ENCODE results near the gene GPR141.

Gene GPR141, protein sequence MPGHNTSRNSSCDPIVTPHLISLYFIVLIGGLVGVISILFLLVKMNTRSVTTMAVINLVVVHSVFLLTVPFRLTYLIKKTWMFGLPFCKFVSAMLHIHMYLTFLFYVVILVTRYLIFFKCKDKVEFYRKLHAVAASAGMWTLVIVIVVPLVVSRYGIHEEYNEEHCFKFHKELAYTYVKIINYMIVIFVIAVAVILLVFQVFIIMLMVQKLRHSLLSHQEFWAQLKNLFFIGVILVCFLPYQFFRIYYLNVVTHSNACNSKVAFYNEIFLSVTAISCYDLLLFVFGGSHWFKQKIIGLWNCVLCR

DNA sequence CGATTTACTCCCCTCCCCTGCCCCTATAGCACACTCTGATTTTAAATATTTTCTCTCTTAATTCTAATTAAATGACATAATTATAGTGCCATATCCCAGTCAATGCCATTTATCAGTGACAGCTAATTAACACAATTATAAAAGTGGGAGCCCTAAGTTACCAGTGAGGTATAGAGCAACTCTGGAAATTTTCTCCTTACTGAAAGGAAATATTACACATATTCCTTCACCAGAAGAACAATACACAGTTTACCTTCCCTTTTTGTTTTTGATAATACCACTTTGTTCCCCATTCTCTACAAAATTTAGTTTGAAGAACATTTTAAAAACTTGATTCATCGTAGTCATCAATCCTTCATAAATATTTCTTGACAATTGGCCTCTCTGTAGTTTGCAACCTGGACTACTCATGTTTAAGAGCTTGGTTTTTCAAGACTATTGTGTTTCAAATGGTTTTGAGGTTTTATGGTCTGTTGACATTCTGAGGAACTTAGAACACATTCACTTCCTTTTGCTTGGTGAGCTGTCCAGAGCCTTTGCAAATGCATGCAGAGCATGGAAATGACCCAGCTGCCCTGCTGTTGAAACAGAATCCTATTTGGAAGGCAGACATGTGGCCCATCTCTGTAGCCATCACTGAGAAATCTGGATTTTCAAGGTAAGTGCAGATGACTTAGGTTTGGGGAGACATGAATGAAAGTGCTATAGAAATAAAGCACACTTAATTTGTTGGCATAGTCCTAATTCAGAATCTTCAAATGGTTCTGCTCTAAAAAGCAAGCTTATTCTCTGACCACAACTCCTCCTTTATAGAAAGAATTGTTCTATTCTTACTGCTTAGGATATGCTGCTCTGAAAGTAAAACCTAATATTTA is at the start of gene GPR141:
GPR141 (plus strand) TSS at position 521 of the 875 bp plus-strand sequence. CDS start 56,628 bp downstream, outside the sequence.
- DNase-seq (ENCODE audit: low spot score): no peak

DNA sequence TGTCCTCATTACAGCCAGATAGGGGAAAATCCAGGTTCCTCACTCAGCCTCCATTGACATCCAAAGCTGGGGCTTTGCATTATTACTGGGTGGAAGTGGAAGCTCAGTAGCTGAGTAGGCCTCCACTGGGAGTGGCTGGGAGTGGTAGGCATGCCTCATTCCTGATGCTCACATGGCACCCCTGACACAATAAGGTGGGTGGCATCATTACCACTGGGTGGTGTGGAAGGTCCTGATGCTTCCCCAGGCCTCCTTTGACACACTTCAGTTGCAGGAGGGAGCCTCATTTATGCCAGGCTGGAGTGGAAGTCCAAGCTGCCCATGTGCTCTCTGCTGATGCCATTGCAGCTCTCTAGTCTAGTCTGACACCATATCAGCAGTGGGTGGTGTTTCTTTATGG is 48.2 kb upstream of the GPR141 start:
- no peak for DNase-seq (ENCODE audit: low spot score)

DNA sequence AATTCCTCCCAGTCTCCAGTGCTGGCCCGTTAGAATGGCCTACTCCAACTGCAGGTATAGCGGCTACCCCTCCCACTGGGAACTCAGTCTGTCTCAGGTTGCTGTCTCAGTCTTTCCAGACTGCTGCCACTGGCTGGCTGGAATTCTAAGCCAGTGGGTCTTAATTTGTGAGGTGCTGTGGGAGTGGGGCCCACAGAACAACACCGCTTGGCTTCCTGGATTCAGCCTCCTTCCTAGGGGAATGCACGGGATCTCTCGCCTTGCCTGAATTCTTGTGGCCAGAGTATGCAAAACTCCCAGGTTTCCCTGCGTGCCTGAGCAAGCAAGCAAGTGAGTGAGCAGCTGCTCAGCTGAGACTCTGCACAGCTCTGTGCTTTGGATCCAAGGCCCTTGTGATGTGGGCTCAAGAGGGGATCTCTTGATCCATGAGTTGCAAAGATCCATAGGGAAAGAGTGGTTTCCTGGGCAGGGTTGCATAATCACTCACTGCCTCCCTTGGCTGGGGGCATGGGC is 41.5 kb upstream of the GPR141 start:
- no peak for DNase-seq (ENCODE audit: low spot score)

DNA sequence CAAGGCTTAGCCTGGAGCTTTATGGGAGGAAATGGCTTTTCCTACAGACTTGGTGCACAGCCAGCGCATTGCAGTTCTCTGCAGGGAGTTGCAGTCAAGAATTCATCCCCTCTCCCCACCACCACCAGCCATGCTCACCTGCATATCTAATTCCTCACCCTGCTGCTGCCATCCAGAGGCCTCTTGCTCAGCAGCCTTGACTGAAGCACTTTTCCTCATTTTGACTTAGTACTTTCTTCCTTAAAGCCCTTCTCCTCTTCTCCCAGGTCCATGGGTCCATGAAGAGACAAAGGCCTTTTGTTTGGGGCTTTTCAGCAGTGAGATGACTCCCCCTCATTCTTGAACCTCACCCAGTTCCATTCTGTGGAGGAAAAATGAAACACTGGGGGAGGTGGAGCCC is 39.7 kb upstream of the GPR141 start:
- no peak for DNase-seq (ENCODE audit: low spot score)

DNA sequence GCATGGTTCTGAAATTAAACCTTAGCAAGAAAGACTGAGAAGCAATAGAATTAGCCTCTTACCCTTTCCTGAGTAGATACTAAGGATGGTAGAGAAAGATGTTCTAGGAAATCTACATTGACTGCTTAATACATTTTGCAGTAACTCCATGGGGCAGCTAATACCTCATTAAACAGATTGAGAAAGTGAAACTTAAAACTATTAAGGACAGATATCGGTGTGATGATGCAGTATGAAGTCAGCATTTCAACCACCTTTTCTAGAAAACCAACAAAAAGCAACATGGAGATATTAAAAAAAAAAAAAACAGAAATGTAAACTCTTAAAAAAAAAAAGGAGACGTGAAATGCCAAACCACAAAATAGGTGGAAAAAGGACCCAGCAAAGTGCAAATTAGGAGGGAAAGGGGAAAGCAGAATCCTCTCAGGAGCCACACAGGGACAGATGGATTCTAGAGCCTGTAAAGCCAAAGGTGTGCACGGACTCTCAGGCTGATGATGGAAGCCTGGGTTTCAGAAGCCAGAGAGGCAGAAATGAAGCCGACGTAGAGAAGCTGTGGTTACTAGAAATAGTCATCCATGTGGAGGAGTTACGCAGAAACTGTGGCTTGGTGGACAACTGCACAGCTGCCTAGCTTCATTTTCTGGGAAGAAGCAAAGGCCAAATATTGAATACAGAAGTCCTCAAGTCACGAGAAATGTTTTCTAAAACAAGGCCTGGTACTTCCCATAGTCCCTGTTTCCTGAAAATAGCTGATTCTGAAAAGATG is 38.1 kb upstream of the GPR141 start:
- DNase-seq (ENCODE audit: low spot score): no peak

DNA sequence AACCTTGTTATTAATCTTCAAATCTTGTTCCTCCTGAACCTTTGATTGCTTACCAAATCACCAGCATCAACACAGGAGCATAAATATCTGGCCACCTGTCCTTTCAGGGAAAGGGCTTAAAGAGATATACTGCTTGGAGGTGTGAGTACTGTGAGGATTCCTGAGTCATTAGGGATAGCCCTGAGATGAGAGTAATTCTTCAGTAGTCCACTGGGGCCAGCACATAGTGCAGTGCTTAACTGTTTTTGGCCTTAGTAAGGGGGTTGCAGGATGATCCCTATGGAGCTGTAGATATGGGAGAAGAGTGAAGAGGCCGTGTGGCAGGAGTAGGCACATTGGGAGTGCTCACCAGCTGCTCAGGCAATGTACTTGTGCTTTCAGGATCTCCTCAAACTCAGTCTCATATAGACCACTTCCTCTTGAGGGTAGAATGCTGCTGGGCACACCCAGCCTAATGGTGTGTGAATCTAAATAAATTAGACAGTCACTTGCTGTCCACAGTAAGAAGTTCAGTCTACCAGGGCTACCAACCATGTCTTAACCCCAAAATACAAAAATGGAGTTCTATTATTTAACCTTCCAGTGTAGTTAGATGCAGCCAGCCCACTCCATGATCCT is 26.5 kb upstream of the GPR141 start:
- no peak for DNase-seq (ENCODE audit: low spot score)

DNA sequence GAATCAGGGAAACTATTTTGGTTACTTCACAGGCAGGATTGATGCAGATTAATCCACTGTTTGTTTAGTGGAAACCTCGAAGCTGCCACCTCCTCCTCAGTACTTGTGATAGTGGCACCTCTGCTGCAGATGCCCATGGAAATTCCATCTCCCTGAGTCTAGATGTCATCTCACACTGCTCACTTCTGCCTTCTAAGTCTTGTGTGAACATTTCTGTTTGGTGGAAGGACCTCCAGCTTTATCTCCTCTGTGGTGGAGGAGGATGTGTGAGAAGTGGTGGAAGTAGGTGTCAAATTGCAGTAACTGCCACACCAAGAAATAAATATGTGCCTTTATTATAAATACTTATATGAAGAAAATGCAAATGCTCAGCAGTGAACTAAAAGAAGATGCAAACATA is 25.8 kb upstream of the GPR141 start:
- DNase-seq (ENCODE audit: low spot score): no peak

DNA sequence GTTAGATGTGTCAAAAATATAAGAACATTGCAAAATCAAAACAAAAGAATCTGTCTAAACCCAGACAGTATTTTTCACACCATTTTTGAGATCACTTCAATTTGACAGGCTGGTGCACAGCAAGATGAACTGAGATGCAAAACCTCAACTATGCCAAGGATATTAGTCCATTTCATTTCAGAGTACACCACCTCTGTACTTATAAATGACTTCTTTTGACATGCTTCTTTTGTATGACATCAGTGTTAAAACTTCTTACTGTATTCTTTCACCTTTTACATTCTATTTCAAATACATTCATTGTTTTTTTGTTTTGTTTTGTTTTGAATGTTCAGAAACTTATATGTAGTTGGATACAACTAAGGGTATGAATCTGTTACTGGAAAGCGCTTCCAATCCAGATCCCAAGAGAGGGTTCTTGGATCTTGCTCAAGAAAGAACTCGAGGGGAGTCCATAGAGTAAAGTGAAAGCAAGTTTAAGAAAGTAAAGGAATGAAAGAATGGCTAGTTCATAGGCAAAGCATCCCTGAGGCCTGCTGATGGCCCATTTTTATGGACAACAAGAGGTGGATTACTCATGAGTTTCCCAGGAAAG is 23.5 kb upstream of the GPR141 start:
- DNase-seq (ENCODE audit: low spot score): no peak

DNA sequence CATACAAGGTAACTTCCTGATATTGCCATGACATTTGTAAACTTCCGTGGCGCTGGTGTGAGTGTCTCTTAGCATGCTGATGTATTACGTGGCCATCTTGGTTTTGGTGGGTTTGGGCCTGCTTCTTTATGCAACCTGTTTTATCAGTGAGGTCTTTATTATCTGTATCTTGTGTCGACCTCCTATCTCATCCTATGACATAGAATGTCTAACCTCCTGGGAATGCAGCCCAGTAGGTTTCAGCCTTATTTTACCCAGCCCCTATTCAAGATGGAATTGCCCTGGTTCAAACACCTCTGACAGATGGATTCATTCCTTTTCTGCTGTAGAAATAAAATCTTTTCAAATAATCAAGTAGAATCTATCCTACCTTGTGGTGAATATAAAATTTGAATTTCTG is 23.0 kb upstream of the GPR141 start:
- DNase-seq (ENCODE audit: low spot score): no peak

DNA sequence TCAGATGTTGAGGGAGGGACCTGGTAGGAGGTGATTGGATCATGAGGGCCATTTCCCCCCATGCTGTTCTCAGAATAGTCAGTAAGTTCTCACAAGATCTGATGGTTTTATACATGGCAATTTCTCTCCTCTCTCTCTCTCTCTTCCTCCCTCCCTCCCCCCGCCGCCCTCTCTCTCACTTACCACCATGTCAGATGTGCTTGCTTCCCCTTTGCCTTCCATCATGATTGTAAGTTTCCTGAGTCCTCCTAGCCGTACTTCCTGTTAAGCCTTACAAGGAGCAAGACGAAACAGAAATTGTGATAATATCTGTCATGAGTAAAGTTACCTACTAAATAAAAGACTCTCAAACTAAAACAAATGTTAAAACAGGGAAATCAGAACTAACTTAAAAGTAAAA is 19.9 kb upstream of the GPR141 start:
- DNase-seq (ENCODE audit: low spot score): no peak

DNA sequence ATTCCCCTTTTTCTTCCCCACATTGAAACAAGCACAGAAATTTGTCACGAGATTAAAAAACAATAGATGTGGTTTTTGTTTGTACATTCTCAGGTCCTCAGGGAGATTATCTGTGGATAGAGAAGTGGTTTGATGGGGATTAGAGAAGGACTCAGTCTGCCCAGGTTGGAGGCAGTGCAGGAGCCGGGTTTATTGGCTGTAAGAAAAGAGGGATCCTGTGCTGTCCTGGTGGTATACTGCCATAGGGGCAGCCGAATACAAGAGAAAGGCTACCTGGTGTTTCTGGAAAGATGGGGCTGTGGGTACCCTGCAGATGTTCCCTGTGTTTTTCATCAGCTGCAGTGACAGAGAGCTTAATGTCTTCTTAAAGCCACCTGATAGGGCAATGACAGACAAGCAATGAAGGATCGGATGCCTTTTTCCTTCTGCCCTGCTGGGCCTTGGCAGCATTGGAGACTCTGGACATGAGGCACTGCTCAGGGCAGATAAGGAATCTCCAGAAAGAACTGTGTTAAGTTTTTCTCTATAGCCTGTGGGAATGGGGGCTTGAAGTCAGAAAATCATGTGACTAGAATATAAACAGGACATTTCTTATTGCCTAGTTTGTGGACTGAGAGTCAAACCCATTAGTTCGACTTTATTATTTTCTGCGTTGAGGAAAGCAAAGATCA is 18.1 kb upstream of the GPR141 start:
- DNase-seq (ENCODE audit: low spot score): no peak

DNA sequence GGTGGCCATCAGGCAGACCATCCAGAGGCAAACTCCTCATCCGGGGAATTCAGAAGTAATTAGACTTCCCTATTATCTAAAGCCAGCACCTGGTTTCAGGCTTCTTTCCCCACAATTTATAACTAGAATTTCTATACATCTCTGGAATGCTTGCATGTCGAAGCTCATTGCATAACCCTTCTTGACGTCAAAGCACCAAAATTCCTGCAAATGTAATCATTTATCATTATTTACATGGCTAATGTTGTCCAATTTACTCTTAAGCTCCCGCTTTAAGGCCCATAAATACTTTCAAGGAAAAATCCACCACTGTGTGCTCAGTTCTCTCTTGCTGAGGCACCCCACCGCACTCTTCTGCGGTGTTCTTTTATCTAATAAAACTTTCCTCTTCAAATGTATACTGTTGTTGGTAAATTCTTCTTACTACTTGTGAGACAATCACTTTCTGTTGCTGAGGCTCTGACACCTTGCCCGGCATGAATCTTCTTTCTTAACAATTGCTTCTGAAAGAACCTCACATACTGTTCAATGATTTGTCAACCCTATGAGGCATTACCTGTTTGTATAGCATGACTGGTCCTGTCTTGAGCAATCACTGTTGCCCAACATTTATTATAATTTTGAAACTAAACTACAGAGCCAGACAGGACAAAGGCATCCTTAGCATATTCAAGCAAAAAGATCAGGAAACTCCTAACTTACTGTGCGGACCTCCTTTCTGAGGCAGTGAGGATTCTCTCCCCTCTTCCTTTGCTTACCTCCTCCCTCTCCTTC is 17.4 kb upstream of the GPR141 start:
- DNase-seq (ENCODE audit: low spot score): no peak

DNA sequence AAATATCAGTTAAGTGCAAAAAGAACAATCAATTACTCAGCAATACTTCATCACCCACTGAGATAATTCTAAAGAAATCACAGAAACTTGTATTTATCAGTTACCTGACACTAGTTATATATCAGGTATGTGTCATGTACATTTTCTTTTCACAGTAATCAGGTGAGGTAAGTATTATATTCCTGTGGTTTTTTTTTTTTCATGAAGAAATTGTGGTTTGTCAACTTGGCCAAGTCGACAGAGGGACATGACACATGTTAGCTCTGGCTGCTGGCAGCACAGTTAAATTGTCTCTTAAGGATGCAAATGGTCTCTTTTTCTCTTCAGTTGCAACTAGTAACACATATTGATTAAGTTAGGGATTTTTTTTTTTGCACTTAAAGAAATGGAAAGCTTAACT is 13.7 kb upstream of the GPR141 start:
- no peak for DNase-seq (ENCODE audit: low spot score)

DNA sequence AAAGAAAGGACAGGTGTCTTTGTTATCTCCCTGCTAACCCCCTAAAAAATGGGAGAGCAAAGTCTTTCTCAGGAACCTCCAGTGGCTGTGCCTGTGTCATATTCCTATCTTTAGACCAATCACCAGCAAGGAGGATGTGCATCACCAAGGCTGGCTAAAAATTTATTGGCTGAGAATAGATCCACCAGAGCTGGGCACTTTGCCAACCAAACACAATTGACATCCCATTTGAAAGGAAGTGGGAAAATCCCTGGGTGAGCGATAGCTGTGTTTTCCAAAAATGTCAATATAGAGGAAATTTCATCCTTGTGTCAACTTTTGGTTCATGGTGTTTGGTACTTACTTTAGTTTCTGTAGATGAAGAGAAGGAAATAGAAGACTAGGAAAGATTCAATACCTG is 13.1 kb upstream of the GPR141 start:
- no peak for DNase-seq (ENCODE audit: low spot score)

DNA sequence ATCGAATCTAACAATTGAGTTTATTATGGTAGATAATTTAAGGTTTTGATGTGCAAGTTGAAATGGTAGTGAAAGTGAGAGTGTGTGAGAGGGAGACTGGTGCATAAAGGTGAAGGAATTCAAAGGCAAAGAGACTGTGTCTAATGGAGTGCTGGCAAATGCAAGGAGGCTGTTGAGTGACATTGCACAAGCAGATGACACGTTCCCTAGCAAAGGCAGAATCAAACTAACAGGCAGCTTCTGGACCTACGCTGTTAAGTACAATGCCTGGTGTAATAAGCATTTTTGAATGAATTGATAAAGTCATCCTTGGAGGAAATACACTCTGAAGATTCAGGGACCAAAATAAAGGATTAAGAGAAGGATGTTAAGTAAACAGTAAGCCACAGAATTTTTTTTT is 11.7 kb upstream of the GPR141 start:
- no peak for DNase-seq (ENCODE audit: low spot score)

DNA sequence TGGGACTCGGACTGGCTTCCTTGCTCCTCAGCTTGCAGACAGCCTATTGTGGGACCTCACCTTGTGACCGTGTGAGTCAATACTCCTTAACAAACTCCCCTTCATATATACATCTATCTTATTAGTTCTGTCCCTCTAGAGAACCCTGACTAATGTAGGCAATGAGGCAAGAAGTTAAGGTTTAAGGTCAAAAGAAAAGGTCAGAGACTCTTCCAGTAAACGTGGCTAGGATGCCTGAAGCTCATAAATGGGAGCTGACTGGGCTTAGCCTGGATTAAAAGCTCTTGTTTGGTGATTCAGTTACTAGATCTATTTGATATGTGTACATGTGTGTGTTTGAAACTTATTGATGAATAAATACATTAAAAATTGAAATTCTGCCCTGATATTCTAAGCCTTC is 10.6 kb upstream of the GPR141 start:
- DNase-seq (ENCODE audit: low spot score): no peak

DNA sequence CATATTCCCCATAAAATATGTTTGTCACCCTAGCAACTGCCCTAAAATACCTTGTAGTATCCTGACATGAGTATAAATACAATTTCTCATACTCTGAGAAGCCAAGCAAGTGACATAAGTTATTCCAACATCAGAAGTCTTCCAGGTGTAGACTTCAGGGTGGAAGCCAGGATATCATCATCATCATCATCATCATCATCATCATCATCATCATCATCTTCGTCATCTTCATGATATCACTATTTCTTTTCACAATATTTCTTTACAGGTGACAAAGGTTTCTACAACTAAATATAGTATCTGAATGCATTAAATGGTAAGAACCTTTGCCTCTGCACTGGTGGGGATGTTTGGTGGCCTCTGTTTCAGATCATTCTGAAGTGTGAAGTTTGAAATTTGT is 10.0 kb upstream of the GPR141 start:
- DNase-seq (ENCODE audit: low spot score): no peak

DNA sequence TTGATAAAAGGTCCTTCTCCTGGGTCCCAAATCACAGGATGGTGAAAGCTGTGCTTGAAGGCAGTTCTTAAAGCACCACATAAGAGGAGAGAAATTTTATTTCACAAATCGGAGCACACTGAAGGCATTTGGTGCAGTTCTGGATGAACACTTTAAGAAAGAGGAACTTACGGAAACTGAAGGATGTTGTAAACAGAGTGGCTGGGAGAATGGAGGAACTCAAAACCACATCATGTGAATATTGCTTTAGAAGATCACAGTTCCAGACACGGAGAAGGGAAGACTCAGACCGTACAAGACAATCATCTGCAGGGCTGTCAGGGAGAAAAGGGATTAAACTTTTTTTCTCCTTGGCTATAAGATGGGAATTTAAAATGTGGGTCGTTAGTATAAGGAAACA is 9.0 kb upstream of the GPR141 start:
- DNase-seq (ENCODE audit: low spot score): no peak

DNA sequence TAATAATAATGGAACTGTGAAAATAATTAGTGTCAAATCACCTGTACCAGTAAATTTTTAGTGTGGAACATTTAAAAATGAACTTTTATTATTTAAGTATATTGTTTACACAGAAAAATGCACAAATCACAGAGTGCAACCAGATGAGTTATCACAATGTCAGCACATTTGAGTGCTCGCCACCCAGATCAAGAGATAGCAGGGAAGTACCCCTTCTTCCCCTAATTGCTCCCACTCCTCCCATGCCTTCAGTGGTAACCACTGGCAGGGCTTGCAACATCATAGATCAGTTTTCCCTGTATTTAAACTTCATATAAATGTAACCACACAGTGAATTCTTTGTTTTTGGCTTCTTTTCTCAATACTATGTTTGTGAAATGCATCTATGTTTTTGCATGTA is 7.8 kb upstream of the GPR141 start:
- no peak for DNase-seq (ENCODE audit: low spot score)

DNA sequence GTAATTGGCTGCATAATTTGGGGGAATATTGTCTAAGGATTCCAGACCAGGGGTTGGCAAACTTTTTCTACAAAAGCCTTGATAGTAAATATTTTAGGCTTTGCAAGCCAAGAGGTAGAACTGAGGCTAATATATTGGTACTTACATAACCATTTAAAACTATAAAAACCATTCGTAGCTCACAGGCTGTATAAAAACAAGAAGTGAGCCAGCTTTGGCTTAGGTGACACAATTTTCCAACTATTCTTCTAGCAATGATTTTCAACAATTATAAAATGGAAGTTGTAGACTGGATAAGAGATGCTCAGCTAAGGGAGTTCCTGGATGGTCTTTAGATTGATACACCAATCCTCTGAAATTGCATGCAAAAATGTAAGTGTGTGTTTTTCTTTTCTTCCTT is 1.4 kb downstream of the GPR141 start:
- no peak for DNase-seq (ENCODE audit: low spot score)

Data from COLO829 (cell line).